Fibroblast of skin of abdomen (primary cell): ENCODE measurements around the gene MLXIPL.
"Not testable (repeated sequence)": the region's sequence is repeated elsewhere in the genome, so short reads cannot be mapped to it uniquely, and the experiment has no call there.

Experiments used
- DNase-seq: peaks from one replicate; pipeline ENCODE4 v3.0.0-alpha.2; 2013

MLXIPL gene

GRCh38 chr7:73644688-73645286, 20.5 kb upstream of the MLXIPL start:
- no peak for DNase-seq

- no peak for DNase-seq
These were observed 18.5 kb upstream of the MLXIPL start for GRCh38 chr7:73642834-73643233.

GRCh38 chr7:73638911-73639310, 14.6 kb upstream of the MLXIPL start:
- no peak for DNase-seq

GRCh38 chr7:73635428-73636200, 11.3 kb upstream of the MLXIPL start:
- DNase-seq: no peak

GRCh38 chr7:73633844-73634243, 9.5 kb upstream of the MLXIPL start:
- DNase-seq: no peak

GRCh38 chr7:73633323-73633722, 9.0 kb upstream of the MLXIPL start:
- no peak for DNase-seq

GRCh38 chr7:73631558-73631957, 7.2 kb upstream of the MLXIPL start:
- DNase-seq: no peak

- no peak for DNase-seq
These were observed 4.2 kb upstream of the MLXIPL start for GRCh38 chr7:73628504-73628903.

GRCh38 chr7:73626814-73627213, 2.5 kb upstream of the MLXIPL start:
- no peak for DNase-seq

GRCh38 chr7:73625276-73625675, 954 bp upstream of the MLXIPL start:
- no peak for DNase-seq

GRCh38 chr7:73624669-73625001, 313 bp upstream of the MLXIPL start:
- DNase-seq: no peak

GRCh38 chr7:73622909-73623797, 1.2 kb downstream of the MLXIPL start:
- DNase-seq: no peak

- DNase-seq: no peak
These were observed 1.8 kb downstream of the MLXIPL start for GRCh38 chr7:73622527-73622908.

- DNase-seq: no peak
These were observed 2.9 kb downstream of the MLXIPL start for GRCh38 chr7:73621168-73622063.

- DNase-seq: not testable (repeated sequence)
These were observed 4.9 kb downstream of the MLXIPL start for GRCh38 chr7:73619394-73619793.

GRCh38 chr7:73618538-73618937, 5.8 kb downstream of the MLXIPL start:
- no peak for DNase-seq

GRCh38 chr7:73617520-73617919, 6.8 kb downstream of the MLXIPL start:
- DNase-seq: not testable (repeated sequence)

GRCh38 chr7:73615886-73616285, 8.4 kb downstream of the MLXIPL start:
- DNase-seq: no peak

- DNase-seq: not testable (repeated sequence)
These were observed 9.4 kb downstream of the MLXIPL start for GRCh38 chr7:73614937-73615336.

GRCh38 chr7:73613954-73614735, 10.2 kb downstream of the MLXIPL start:
- DNase-seq: no peak

GRCh38 chr7:73612598-73613269, 11.6 kb downstream of the MLXIPL start:
- no peak for DNase-seq
